Stimulated activated CD8-positive, alpha-beta memory T cell treated with anti-CD3 and anti-CD28 coated beads, Interleukin-2, amount 100 ng/mL, for 48 hours (primary cell): Measurements from ENCODE around the gene SSH2.
"Not testable (repeated sequence)": the region's sequence is repeated elsewhere in the genome, so short reads cannot be mapped to it uniquely, and the experiment has no call there.

Experiments used
- DNase-seq, 2 donors: peaks; one replicate each; pipeline ENCODE4 v3.0.0-alpha.2; 2020; ENCODE audit warnings: low read depth in 2 of 2

SSH2 gene

GRCh38 chr17:29664743-29665480 is 265.1 kb downstream of the SSH2 start:
- no peak for DNase-seq

DNA sequence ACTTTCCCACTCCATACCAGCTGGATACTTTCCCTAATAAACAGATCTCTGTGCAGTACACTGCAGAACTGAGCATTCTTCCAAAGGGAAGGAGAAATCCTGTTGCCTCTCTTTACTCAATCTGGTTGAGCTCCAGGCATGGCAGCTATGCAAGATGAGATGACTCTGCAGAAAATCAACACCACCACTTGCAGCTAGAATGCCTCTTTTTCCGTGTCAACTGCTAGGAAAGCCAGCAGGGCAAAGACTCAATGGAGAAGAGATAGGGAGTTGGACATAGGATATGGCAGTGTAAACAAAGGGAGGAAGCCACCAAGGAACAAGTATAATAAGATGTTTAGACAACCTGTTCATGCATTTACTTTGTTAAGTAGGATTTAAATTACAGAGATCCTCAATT is 266.9 kb downstream of the SSH2 start:
- no peak for DNase-seq

GRCh38 chr17:29661213-29661612 is 268.8 kb downstream of the SSH2 start:
- DNase-seq: no peak

GRCh38 chr17:29659155-29659554 is 270.9 kb downstream of the SSH2 start:
- DNase-seq: no peak

GRCh38 chr17:29655323-29655722 is 274.7 kb downstream of the SSH2 start:
- DNase-seq: no peak

- no peak for DNase-seq
Observed at GRCh38 chr17:29653995-29654714, 275.9 kb downstream of the SSH2 start.

GRCh38 chr17:29652976-29653375 is 277.1 kb downstream of the SSH2 start:
- DNase-seq: no peak

DNA sequence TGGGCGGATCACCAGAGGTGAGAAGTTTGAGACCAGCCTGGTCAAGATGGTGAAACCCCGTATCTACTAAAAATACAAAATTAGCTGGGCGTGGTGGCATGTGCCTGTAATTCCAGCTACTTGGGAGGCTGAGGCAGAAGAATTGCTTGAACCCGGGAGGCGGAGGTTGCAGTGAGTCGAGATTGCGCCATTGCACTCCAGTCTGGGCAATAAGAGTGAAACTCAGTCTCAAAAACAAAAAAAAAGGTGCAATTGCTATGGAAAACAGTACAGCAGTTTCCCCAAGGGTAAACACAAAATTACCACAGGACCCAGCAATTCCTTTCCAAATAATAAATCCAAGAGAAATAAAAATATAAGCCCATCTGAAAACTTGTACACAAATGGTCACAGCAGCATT is 278.1 kb downstream of the SSH2 start:
- DNase-seq: not testable (repeated sequence)

GRCh38 chr17:29650396-29650795 is 279.6 kb downstream of the SSH2 start:
- no peak for DNase-seq

DNA sequence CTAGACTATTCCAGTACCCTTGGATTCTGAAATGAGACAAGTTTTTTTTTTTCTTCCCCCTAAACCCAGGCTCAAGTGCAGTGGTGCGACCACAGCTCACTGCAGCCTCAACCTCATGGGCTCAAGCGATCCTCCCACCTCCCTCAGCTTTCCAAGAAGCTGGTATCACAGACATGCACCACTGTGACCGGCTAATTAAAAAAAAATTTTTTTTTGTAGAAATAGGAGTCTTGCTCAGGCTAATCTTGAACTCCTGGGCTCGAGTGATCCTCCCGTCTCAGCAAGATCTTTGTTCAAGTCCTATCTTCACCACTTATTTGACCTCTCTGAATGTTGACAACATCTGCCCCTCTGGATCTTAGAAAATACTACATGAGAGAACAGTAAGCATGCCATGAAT is 280.7 kb downstream of the SSH2 start:
- DNase-seq: no peak

GRCh38 chr17:29648005-29648404 is 282.0 kb downstream of the SSH2 start:
- no peak for DNase-seq

- no peak for DNase-seq
Observed at GRCh38 chr17:29645515-29646051, 284.4 kb downstream of the SSH2 start.

DNA sequence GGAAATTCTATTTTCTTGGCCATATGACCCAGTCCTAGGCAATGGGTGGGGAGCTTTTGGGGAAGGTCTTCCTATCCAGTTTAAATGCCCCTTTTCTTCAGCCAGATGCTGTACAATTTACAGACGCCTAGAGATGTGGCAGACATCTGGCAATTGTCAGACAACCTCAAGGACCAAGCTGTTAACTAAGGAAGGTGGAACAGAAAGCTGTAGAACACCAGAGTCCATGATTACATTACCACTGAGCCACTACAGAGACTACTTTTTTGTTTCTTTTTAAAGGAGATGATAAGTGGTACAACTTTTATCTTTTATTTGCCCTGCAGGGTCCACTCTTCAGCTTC is 286.2 kb downstream of the SSH2 start:
- no peak for DNase-seq

DNA sequence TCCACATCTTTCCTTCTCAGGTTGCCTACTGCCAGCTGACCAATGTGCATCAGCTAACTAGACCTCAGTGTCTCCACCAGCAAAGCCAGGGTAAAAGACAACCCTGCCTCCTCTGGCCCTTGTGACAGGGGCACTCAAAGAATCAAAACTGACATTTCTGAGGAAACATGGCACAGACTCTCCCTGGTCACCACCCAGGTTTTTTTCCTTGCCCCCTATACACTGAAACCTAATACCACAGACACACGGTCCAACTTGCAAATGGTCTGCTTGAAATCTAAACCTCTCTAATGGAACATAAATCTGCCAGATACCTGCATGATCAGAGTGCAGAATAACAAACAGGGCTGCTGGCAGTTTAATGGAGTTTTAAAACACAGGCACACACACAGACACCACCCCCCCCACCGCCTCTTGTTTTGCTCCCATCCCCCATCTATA is 287.8 kb downstream of the SSH2 start:
- no peak for DNase-seq

DNA sequence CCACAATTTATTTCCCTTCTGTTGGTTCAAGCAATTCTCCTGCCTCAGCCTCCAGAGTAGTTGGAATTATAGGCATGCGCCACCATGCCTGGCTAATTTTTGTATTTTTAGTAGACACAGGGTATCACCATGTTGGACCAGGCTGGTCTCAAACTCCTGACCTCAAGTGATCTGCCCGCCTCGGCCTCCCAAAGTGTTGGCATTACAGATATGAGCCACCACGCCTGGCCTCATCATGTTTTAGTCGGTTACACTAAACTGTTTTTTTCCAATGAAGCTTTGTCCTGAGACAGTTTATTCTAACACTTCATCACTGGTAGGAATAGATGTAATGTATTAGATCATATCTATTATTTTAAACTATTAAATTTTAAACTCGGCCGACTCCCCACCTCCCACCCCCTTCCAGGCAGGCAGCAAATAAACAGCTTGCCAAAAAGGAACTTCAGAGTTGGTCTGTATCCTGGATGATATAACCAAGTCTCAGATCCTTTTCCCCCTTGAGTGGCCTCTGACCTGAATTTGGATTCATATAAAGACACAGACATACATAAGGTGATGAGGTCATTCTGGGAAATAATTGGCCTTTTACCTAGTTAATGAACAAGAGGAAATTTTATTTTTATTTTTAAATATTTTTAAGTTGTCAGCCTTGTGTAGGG is 288.9 kb downstream of the SSH2 start:
- DNase-seq: no peak

DNA sequence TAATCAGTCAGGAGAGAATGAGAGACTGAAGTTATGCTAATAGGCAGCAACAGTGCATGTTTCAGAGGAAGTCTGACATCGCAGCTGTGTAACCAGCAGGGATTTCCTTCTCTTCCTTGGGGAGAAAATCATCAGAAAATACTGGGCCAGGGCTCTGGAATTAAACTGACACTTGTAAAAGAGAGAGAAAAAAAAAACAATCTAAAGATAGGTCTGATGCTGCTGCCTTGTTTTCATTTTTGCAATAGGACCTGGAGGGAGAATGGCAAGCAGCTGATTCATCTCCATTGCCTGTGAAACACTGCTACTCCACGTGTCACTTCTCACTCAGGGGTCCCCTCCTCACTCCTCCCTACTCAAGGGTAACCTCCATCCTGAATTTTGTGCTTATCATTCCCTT is 289.6 kb downstream of the SSH2 start:
- DNase-seq: no peak

- no peak for DNase-seq
Observed at GRCh38 chr17:29633886-29634285, 296.1 kb downstream of the SSH2 start.

DNA sequence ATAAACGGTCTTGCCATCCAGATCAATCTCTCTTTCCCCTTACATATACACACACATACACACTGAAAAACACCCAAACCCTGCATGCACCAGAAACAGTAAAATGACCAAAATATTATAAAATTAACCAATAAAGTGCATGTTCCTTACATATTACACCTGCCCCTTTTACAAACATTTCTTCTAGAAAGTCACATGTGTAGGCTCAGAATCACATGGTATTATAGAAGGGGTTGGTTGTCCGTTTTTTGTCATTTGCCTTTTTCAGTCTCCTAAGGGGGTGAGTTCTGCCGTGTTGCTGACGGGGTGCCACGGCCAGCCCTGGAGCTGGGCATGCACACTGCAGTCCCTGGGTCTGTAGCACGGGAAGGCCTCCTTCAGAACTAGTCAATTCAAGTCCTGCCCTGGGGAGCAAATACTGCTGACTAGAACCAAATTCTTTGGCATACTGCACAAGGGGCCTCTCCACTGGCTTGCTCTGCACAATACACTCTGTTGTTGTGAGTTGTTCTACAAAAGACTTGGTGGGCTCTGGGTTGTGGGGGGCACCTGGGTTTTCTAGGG is 299.3 kb downstream of the SSH2 start:
- no peak for DNase-seq

GRCh38 chr17:29629839-29630238 is 300.2 kb downstream of the SSH2 start:
- DNase-seq: no peak

- no peak for DNase-seq
Observed at GRCh38 chr17:29628644-29629043, 301.4 kb downstream of the SSH2 start.

DNA sequence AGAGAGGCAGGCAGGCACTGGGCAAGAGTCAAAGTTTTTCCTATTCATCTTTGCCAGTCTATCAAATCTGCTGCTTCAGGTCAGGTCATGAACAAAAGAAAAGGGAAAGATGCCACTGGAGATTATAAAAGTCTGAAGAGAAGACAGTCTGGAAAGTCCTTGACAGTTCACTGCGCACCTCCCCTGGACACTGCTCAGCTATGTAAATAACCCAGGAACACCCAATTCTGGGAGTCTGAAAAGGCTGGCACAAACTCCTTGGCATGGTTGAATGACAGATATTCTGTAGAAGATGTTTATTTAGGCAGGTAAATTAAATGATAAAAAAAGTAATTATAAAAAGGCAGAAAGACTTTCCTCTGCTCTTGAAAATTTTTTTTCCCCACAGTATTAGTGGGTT is 302.1 kb downstream of the SSH2 start:
- DNase-seq: no peak

DNA sequence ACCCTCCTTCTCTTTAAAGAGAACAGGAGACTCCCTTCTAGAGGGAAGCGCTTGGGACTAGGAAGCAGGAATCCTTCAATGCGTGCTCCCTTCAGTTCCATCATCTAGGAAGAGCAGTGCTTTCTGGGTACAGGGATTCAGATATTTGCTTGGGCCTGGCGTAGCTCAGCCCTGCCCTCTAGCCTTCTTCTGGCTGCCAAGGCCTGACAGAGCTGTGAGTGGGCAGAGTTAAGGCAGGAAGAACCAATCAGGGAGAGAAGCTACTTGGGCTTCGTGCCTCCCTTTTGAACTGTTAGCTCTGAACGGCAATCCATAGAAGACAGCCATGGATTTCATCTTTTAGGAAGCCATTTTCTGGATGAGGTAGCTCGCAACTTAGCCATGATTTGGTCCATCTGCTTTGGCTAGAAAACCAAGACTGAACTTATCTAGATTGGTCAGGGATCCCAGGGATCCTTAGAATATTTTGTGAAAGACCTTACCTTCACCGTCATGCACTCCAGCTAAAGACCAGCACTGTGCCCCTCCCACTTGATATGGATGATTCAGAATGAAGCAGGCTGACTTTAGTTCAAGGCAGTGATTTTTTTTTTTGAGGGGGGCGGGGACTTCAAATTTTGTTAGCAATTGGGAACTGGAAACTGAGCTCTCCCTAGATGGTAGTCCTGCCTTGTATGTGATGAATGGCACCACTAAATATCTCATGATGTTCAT is 304.8 kb downstream of the SSH2 start:
- DNase-seq: no peak
